GM21737 (cell line): ENCODE data around the gene AGPS.
"Not testable (repeated sequence)": the region's sequence is repeated elsewhere in the genome, so short reads cannot be mapped to it uniquely, and the experiment has no call there.

Experiments used
- ATAC-seq: cut with Tn5 transposase; IDR thresholded peaks from one replicate; pipeline ENCODE4 v1.9.1; 2021; ENCODE audit warnings: mild to moderate bottlenecking, moderate library complexity; ENCODE audit not compliant: unreplicated experiment

The AGPS gene

GRCh38 chr2:177466337-177467195, 74.0 kb downstream of the AGPS start:
- no peak for ATAC-seq

GRCh38 chr2:177467646-177468045, 75.1 kb downstream of the AGPS start:
- no peak for ATAC-seq

DNA sequence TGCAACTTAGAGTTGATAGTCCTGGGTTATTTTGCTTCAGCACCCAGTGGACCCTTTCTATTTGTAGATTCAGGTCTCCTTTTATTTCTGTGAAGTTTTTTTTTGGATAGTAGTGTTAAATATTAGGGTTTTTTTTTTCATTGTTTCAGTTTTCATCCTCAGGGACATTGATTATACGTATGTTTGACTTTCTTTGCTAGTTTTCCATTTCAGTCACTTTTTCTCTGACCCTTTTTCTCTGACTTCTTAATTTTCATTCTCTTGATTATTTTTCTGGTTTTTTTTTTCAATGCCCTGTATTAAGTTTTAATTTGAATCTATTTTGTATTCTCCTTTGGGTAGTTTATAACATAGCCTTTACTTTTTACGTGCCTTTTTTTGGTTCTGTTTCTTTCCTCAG, 79.4 kb downstream of the AGPS start:
- no peak for ATAC-seq

DNA sequence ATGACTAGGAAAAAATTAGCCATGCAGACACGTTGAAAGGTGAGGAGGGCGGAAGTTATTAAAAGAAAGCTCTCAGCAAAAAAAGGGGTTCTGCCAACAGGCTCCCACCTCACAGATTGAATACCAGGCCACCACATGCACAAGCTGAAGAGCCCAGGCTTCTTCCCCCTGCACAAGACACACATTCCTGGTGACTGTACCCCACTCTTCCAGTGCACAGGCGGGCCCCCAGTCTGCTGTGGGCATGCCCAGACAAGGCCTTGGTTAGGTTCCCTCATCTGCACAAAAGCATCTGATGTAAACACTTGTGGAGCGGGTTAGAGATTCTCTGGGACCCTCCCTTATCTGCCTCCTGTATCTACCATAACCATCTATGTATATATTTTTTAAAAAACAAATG, 81.7 kb downstream of the AGPS start:
- ATAC-seq: no peak

- ATAC-seq: no peak
Observed at GRCh38 chr2:177474998-177475397, 82.4 kb downstream of the AGPS start.

DNA sequence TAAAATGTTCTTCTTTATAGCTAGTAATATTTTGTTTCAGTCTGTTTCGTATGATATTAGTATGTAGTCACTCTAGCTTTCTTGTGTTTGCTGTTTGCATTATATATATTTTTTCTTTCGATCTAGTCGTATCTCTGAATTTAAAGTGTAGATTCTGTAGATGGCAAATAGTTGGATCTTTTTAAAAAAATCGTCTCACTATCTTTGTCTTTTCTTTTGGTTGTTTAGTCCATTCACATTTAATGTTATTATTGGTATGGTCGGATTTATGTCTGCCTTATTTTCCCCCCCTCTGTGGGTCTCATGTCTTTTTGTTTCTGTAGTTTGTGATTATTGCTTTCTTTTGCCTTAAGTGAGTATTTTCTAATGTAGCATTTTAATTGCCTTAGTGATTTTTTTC, 84.3 kb downstream of the AGPS start:
- no peak for ATAC-seq

DNA sequence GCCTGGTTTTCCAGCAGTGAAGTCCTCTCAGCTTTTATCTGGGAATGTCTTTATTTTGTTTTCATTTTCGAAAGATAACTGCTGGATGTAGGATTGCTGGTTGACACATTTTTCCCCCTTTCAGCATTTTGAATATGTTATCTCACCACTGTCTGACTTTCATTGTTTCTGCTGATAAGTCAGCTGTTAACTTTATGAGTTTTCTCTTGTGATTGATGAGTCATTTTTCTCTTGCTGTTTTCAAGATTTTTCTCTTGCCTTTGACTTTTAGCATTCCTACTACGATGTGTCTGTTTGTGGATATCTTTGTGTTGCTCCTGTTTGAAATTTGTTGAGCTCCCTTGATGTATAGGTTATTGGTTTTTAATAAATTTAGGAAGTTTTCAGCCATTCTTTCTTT, 85.5 kb downstream of the AGPS start:
- no peak for ATAC-seq

DNA sequence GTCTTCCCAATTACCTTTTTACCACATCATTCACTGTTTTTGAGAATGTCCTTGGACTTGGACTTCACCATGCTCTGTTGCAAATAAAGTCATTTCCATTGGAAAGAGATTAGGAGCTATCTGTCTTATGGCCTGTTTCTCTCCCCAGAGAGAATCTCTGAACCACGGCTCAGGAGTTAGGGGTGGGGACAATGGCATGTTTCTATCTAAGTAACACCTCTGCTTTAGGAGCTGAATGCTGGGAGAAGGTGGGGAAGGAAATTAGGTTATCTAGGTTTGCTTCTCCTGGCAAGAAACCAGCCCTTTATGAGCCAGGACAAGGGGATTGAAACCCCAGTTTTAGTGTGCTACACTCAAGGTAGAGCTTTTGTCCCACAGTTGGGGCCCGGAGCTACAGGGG, 86.3 kb downstream of the AGPS start:
- no peak for ATAC-seq

DNA sequence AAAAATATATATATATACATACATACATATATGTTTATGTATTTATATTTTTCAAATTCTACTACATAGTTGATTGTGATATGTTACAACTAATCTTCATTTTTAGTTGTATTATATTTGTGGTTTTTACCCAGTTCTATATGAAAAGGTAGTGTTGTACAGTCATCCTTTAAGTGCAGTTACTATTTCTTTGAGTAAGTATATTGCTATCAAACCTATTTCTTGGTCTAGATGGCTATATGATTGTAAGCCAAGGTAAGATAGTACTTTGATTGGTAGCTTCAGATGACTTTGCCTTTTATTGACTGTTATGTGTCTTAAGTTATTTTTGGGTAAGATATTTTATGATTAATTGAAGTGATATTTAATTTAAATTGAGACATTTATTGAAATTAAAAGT, 89.6 kb downstream of the AGPS start:
- no peak for ATAC-seq

DNA sequence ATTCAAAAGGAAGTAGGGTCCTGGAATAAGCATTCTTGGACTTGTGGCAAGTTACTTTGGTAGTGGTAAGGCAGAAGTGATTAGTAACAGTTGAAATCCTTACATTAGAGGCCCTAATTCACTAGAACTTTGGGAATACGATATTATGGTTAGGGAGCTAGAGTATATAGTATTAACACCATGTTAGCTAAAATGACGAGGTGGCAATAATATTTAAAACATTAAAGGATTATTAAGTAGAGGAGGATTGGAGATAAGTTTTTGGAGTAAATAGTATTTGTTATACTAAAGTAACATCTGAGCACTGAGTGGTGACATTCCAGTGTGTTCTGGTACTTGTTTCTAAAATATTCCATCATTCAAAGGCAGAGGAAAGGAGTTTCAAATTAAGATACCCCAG, 91.0 kb downstream of the AGPS start:
- ATAC-seq: no peak

GRCh38 chr2:177484180-177484795, 91.7 kb downstream of the AGPS start:
- ATAC-seq: no peak

- not testable (repeated sequence) for ATAC-seq
Observed at GRCh38 chr2:177485657-177486056, 93.1 kb downstream of the AGPS start.

GRCh38 chr2:177489719-177490301, 97.2 kb downstream of the AGPS start:
- no peak for ATAC-seq

- no peak for ATAC-seq
Observed at GRCh38 chr2:177495945-177496344, 103.4 kb downstream of the AGPS start.

GRCh38 chr2:177496921-177497320, 104.3 kb downstream of the AGPS start:
- no peak for ATAC-seq

GRCh38 chr2:177501186-177501585, 108.6 kb downstream of the AGPS start:
- no peak for ATAC-seq

GRCh38 chr2:177506505-177506904, 113.9 kb downstream of the AGPS start:
- no peak for ATAC-seq

DNA sequence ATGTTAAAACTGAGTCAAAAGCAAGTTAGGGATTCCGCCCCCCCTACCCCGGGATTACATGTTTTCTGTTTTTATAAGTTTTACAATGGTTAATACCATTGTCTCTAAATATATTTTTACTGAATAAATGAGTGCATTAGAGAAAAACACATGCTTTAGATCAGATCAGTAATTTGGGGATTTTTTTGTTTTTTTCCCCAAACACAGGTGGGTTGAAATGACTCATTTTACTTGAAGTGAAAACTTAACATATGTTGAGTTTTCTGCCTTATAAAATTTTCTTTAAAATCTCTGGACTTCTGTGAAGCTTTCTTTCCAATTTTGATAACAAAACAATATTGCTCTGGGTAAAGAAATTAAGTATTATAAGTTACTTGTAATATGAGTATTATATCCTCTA, 114.4 kb downstream of the AGPS start:
- ATAC-seq: no peak

DNA sequence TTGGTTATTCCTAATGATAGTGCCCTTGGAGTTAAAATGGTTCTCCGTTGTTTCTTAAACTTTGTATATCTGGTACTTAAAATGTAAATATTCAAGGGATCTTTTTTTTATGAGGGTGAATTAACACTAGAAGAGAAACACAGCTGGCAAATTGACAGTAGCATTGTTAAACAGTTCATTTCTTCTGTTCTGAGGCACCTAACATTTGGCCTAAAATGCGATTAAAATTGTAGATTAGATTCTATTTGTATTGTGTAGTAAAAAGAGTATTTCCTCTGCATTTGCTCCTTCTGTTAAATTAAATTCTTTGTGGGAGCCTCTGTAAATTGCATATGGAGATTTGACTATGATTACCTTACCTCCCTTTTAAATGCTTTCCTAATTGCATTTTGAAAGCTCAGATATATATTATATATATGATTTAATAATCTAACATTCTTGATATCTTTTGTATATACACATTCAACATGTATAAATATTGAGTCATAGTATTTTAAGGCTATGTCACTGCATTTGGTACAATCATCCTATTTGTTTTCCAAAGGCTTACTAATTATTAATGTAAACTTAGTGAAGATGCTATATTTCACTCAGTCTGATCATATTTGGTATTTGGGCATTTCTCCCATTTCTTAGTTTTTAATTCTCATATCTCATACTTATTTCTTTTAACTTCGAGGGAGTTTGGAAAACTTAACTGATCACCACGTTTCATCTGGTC, 124.4 kb downstream of the AGPS start:
- ATAC-seq: no peak

GRCh38 chr2:177518754-177519153, 126.2 kb downstream of the AGPS start:
- no peak for ATAC-seq

DNA sequence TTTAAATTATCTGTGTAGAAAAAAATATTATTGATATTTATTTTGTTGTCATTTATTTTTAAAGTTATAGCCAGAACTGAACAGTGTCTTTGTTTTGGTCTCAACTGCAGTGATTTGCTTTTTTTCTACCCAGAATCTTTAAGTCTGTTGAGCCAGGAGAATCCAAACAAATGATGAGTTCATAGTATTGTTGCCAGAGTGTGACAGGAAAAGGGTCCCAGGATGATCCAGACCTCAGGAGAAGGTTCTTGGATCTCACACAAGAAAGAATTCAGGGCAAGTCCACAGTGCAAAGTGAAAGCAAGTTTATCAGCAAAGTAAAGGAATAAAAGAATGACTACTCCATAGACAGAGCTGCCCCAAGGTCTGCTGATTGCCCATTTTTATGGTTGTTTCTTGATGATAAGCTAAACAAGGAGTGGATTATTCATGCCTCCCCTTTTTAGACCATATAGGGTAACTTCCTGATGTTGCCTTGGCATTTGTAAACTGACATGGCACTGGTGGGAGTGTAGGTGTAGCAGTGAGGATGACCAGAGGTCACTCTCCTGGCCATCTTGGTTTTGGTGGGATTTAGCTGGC, 127.1 kb downstream of the AGPS start:
- ATAC-seq: no peak
